GM12873 (cell line): ENCODE data around the gene RNU6-7.

ENCODE experiments used
- TF ChIP-seq, protein P1 (sequence below): IDR thresholded peaks from 2 replicates; pipeline ENCODE4 v1.5.1; 2012; ENCODE audit warnings: low read depth, mild to moderate bottlenecking, moderate library complexity, low read length, control low read depth; ENCODE audit not compliant: insufficient read depth; ENCODE audit errors: missing control alignments

RNU6-7 gene

DNA sequence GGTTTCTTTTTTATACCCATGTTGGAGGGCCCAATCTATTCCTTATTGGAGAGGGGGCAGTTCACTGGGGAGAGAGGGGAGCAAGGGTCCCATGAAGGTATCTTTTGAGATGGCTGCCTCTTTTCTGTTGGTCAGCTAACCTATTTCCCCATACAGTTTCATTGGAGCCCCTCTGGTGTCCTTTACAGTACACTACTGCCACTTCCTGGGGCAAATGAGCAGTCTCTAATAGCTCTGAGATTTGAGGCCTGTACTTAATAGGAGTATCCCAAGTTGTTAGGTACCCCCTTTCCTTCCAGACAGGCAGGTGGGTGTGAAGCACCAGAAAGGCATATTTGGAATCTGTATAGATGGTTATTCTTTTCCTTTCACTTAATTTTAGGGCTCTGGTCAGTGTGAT lies 42.6 kb downstream of the RNU6-7 start:
- TF ChIP-seq, protein P1, sequence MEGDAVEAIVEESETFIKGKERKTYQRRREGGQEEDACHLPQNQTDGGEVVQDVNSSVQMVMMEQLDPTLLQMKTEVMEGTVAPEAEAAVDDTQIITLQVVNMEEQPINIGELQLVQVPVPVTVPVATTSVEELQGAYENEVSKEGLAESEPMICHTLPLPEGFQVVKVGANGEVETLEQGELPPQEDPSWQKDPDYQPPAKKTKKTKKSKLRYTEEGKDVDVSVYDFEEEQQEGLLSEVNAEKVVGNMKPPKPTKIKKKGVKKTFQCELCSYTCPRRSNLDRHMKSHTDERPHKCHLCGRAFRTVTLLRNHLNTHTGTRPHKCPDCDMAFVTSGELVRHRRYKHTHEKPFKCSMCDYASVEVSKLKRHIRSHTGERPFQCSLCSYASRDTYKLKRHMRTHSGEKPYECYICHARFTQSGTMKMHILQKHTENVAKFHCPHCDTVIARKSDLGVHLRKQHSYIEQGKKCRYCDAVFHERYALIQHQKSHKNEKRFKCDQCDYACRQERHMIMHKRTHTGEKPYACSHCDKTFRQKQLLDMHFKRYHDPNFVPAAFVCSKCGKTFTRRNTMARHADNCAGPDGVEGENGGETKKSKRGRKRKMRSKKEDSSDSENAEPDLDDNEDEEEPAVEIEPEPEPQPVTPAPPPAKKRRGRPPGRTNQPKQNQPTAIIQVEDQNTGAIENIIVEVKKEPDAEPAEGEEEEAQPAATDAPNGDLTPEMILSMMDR, result no peak

DNA sequence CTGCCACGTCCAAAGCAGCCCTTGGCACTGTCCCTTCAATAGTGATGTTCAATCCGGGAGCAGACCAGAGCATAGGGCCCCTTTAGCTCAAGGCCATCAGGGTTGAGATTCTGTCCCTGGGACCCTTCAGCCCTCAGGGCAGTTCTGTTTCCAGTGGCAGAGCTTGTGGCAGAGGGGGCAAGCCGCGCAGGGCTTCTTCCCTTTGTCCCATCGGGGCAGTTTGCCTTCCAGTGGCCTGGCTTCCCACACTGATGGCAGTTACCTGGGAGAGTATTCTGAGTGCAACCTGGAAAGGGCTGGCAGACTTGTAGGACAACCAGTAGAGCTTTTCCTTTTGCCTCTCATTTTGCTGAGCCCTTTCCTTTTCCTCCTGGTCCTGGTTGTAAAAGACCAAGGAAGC lies 44.9 kb downstream of the RNU6-7 start:
- TF ChIP-seq, protein P1, result no peak

DNA sequence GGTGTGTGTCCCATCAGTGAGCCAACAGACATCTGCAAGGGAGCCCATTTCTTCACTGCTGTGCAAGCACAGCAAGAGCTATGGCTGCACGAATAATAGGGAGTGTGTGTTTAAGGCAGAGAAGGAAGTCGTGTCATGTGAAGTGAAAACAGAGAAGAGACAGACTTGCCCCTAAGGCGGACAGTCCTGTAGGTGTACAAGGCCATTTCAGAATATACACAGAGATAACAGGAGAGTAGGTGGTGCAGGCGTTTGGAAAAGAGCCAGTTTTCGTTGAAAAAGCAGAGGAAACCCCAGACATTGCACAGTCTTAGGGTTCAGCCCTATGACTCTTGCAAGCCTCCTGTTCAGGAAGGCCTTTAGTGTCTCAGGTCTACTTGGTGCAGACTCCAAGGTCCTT lies 47.5 kb downstream of the RNU6-7 start:
- TF ChIP-seq, protein P1, result no peak

DNA sequence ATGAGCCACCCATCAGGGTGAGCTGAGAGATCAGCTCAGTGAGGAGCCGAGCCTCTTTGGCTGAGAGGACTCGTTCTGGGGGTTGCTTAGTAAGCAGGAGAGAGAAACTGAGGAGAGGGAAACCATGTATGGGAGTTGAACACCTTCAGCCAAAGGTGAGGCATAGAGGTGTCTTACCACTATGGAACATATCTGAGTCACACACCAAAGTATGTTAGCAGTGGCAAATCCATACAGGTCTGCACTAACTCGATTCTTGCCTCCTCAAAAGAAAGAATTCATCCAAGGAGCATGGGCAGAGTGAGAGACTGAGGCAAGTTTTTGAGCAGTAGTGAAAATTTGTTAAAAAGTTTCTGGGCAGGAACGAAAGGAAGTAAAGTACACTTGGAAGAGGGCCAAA lies 47.9 kb downstream of the RNU6-7 start:
- TF ChIP-seq, protein P1, result no peak

DNA sequence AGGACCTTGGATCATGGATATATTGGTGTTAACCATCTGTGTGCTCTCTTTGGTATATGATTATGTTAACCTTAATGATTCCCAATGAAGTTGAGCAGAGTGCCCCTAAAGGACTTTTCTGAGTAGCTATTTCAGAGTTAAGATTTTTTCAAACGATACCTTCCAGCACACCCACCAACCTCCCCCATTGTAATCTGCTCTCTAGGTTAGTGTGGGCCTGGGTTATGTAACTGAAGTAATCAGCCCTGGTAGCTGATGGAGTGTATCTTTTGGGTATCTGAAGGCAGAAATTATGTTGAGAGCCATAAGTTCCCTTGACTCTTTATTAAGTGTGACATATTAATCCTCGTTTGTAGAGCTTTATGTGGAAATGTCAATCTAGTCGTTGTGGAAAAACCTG lies 48.8 kb downstream of the RNU6-7 start:
- TF ChIP-seq, protein P1, result no peak

DNA sequence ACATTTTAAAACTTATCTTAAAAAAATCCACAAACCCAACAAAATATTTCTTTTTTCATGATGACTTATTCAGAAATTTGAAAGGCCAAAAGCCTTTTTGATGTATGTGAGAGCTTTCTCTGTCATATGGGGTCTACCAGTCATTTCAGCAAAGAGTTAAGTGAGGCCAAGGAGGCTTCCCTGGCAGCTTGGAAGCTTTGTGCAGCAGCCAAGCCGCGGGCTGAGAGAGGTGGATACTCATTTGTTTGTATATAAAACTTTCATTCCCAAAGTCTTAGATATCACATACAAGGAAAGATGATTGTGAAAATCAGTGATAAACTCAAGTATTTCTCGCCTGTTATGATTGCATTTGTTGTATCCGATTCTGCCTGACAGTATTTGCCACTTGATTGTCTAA lies 49.7 kb downstream of the RNU6-7 start:
- TF ChIP-seq, protein P1, result no peak
